Ishikawa (cell line): ENCODE measurements around the gene DRD1.

Experiments used
- CEBPB ChIP-seq: IDR thresholded peaks from 2 replicates; pipeline ENCODE4 v1.6.1; 2012
- CREB1 ChIP-seq: IDR thresholded peaks from 2 replicates; pipeline ENCODE4 v1.6.1; 2012; ENCODE audit warnings: low read depth
- EGR1 ChIP-seq: IDR thresholded peaks from 2 replicates; pipeline ENCODE4 v1.6.1; 2012
- EP300 ChIP-seq: IDR thresholded peaks from 2 replicates; pipeline ENCODE4 v1.6.1; 2012; ENCODE audit warnings: borderline replicate concordance
- FOXM1 ChIP-seq: IDR thresholded peaks from 2 replicates; pipeline ENCODE4 v1.6.1; 2012; ENCODE audit warnings: low read depth, borderline replicate concordance
- RAD21 ChIP-seq: IDR thresholded peaks from 2 replicates; pipeline ENCODE4 v1.6.1; 2012; ENCODE audit warnings: low read depth
- TAF1 ChIP-seq: IDR thresholded peaks from 2 replicates; pipeline ENCODE4 v1.6.1; 2012; ENCODE audit warnings: low read depth, mild to moderate bottlenecking
- TEAD4 ChIP-seq: IDR thresholded peaks from 2 replicates; pipeline ENCODE4 v1.6.1; 2012
- YY1 ChIP-seq: IDR thresholded peaks from 2 replicates; pipeline ENCODE4 v1.6.1; 2012; ENCODE audit warnings: low read depth
- ZBTB7A ChIP-seq: IDR thresholded peaks from 2 replicates; pipeline ENCODE4 v1.6.1; 2012; ENCODE audit warnings: low read depth
- TF ChIP-seq, protein P1 (sequence below): IDR thresholded peaks from 2 replicates; pipeline ENCODE4 v1.6.1; 2012; ENCODE audit warnings: low read depth, mild to moderate bottlenecking
- TF ChIP-seq, protein P2 (sequence below): IDR thresholded peaks from 2 replicates; pipeline ENCODE4 v1.6.1; 2012
- TF ChIP-seq, protein P3 (sequence below): IDR thresholded peaks from 2 replicates; pipeline ENCODE4 v1.6.1; 2012

DNA sequence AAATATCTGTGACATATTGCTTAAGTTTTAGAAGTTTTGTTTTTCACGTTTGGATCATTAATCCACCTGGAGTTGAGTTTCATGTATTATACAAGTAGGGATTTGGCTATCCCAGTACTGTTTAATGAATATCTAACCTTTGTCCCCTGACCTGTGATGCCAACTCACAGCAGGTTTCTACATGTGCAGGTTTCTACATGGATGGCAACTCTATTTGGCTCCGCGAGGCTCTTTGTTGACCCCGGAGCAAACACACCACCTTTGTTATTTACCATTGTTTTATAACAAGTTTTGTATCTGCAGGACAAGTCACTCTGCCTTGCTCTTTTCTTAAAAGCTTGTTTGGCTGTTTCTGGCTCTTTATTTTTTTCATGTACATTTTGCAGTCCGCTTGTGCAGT lies 33.5 kb upstream of the DRD1 start:
- TF ChIP-seq EGR1 (no peak), RAD21 (no peak), TAF1 (no peak), CEBPB (no peak), EP300 (no peak), YY1 (no peak), TEAD4 (no peak), CREB1 (no peak), ZBTB7A (no peak), FOXM1 (no peak)
- TF ChIP-seq, protein P1, sequence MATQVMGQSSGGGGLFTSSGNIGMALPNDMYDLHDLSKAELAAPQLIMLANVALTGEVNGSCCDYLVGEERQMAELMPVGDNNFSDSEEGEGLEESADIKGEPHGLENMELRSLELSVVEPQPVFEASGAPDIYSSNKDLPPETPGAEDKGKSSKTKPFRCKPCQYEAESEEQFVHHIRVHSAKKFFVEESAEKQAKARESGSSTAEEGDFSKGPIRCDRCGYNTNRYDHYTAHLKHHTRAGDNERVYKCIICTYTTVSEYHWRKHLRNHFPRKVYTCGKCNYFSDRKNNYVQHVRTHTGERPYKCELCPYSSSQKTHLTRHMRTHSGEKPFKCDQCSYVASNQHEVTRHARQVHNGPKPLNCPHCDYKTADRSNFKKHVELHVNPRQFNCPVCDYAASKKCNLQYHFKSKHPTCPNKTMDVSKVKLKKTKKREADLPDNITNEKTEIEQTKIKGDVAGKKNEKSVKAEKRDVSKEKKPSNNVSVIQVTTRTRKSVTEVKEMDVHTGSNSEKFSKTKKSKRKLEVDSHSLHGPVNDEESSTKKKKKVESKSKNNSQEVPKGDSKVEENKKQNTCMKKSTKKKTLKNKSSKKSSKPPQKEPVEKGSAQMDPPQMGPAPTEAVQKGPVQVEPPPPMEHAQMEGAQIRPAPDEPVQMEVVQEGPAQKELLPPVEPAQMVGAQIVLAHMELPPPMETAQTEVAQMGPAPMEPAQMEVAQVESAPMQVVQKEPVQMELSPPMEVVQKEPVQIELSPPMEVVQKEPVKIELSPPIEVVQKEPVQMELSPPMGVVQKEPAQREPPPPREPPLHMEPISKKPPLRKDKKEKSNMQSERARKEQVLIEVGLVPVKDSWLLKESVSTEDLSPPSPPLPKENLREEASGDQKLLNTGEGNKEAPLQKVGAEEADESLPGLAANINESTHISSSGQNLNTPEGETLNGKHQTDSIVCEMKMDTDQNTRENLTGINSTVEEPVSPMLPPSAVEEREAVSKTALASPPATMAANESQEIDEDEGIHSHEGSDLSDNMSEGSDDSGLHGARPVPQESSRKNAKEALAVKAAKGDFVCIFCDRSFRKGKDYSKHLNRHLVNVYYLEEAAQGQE = no peak
- TF ChIP-seq, protein P2, sequence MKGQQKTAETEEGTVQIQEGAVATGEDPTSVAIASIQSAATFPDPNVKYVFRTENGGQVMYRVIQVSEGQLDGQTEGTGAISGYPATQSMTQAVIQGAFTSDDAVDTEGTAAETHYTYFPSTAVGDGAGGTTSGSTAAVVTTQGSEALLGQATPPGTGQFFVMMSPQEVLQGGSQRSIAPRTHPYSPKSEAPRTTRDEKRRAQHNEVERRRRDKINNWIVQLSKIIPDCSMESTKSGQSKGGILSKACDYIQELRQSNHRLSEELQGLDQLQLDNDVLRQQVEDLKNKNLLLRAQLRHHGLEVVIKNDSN = no peak
- TF ChIP-seq, protein P3, sequence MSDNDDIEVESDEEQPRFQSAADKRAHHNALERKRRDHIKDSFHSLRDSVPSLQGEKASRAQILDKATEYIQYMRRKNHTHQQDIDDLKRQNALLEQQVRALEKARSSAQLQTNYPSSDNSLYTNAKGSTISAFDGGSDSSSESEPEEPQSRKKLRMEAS = no peak
